GM23338 (cell line): ENCODE measurements around the gene RBPJ. TPM values are rescaled to one million over a fixed set of nuclear protein-coding genes. Genes with fewer than 3 reads are reported as not detected.
A peak's percentile ranks its signal among the peaks of the same experiment; 100 is the strongest.

ENCODE experiments used
- ATAC-seq: fragments of 200-7000 bp; cut with Tn5 transposase; 3 replicates; pipeline ENCODE4 v1.9.1; 2020
- DNase-seq: peaks from one replicate; pipeline ENCODE4 v3.0.0-alpha.2; 2015; ENCODE audit warnings: low spot score
- H2AFZ ChIP-seq: fragments of 200-600 bp; sonication (generic); 2 replicates; pipeline ENCODE4 v1.8.0; 2016; ENCODE audit warnings: antibody characterized with exemption, mild to moderate bottlenecking, moderate library complexity
- H3F3A ChIP-seq: fragments of 200-600 bp; sonication (generic); replicated peaks from 2 replicates; pipeline ENCODE4 v1.8.0; 2017; ENCODE audit warnings: antibody characterized with exemption, mixed run types, low read depth
- H3K27ac ChIP-seq: fragments of 200-600 bp; sonication (generic); 2 replicates; pipeline ENCODE4 v1.6.1; 2016; ENCODE audit warnings: low read depth
- H3K27me3 ChIP-seq: fragments of 200-600 bp; sonication (generic); 2 replicates; pipeline ENCODE4 v1.8.0; 2016; ENCODE audit warnings: mild to moderate bottlenecking, mixed run types, moderate library complexity; ENCODE audit not compliant: insufficient read depth
- H3K36me3 ChIP-seq: fragments of 200-600 bp; sonication (generic); 2 replicates; pipeline ENCODE4 v1.8.0; 2016; ENCODE audit warnings: mild to moderate bottlenecking; ENCODE audit not compliant: insufficient read depth
- H3K4me1 ChIP-seq: fragments of 200-600 bp; sonication (generic); 2 replicates; pipeline ENCODE4 v1.8.0; 2016; ENCODE audit warnings: mild to moderate bottlenecking, moderate library complexity; ENCODE audit not compliant: insufficient read depth
- H3K4me2 ChIP-seq: fragments of 200-600 bp; sonication (generic); 2 replicates; pipeline ENCODE4 v1.7.1; 2017; ENCODE audit warnings: mixed run types
- H3K4me3 ChIP-seq: fragments of 200-600 bp; sonication (generic); 2 replicates; pipeline ENCODE4 v1.6.1; 2016; ENCODE audit warnings: mixed run types
- H3K79me2 ChIP-seq: fragments of 200-600 bp; sonication (generic); replicated peaks from 2 replicates; pipeline ENCODE4 v1.8.0; 2017; ENCODE audit warnings: mild to moderate bottlenecking; ENCODE audit not compliant: insufficient read depth
- H3K9me2 ChIP-seq: fragments of 200-600 bp; sonication (generic); 2 replicates; pipeline ENCODE4 v1.8.0; 2017; ENCODE audit not compliant: insufficient read depth
- H4K20me1 ChIP-seq: fragments of 200-600 bp; sonication (generic); replicated peaks from 2 replicates; pipeline ENCODE4 v1.8.0; 2017; ENCODE audit warnings: mild to moderate bottlenecking; ENCODE audit not compliant: insufficient read depth
- H3K27ac Mint-ChIP-seq: 2 replicates; pipeline ENCODE4 v1.8.0; 2020; ENCODE audit warnings: inconsistent platforms, mild to moderate bottlenecking, moderate library complexity, mixed read lengths
- H3K27me3 Mint-ChIP-seq: 3 replicates; pipeline ENCODE4 v1.8.0; 2022; ENCODE audit warnings: low read depth, mild to moderate bottlenecking, moderate library complexity, mixed read lengths, inconsistent platforms; ENCODE audit not compliant: insufficient read depth, poor library complexity
- H3K36me3 Mint-ChIP-seq: 3 replicates; pipeline ENCODE4 v1.8.0; 2021; ENCODE audit warnings: low read depth, mild to moderate bottlenecking, inconsistent platforms, moderate library complexity, mixed read lengths
- H3K4me1 Mint-ChIP-seq: 3 replicates; pipeline ENCODE4 v1.8.0; 2020; ENCODE audit warnings: mild to moderate bottlenecking, inconsistent platforms, mixed read lengths
- H3K4me3 Mint-ChIP-seq: 3 replicates; pipeline ENCODE4 v1.8.0; 2021; ENCODE audit warnings: moderate library complexity, mild to moderate bottlenecking, inconsistent platforms, mixed read lengths
- H3K9me3 Mint-ChIP-seq: 3 replicates; pipeline ENCODE4 v1.8.0; 2020; ENCODE audit warnings: moderate library complexity, mild to moderate bottlenecking, inconsistent platforms, mixed read lengths
- CREB1 ChIP-seq: fragments of 250-450 bp; sonication (Bioruptor Pico); IDR thresholded peaks from 2 replicates; pipeline ENCODE4 v1.5.0; 2020; ENCODE audit warnings: low read depth, mild to moderate bottlenecking, moderate library complexity
- ETS1 ChIP-seq: IDR thresholded peaks from 2 replicates; pipeline ENCODE4 v1.6.1; 2016; ENCODE audit warnings: antibody characterized with exemption
- EZH2 ChIP-seq: fragments of 200-600 bp; sonication (generic); IDR thresholded peaks from one replicate; pipeline ENCODE4 v1.8.0; 2017; ENCODE audit warnings: antibody characterized with exemption, mild to moderate bottlenecking, low read depth; ENCODE audit not compliant: unreplicated experiment
- EZH2phosphoT487 ChIP-seq: fragments of 200-600 bp; sonication (generic); IDR thresholded peaks from one replicate; pipeline ENCODE4 v1.8.1; 2018; ENCODE audit warnings: antibody characterized with exemption; ENCODE audit not compliant: unreplicated experiment
- JUNB ChIP-seq: IDR thresholded peaks from one replicate; pipeline ENCODE4 v1.6.1; 2016; ENCODE audit warnings: antibody characterized with exemption; ENCODE audit not compliant: unreplicated experiment
- NANOG ChIP-seq: IDR thresholded peaks from 2 replicates; pipeline ENCODE4 v1.6.1; 2016; ENCODE audit warnings: antibody characterized with exemption, borderline replicate concordance
- POLR2AphosphoS5 ChIP-seq: IDR thresholded peaks from 2 replicates; pipeline ENCODE4 v1.6.1; 2016; ENCODE audit warnings: antibody characterized with exemption, low read depth
- STAT1 ChIP-seq: IDR thresholded peaks from one replicate; pipeline ENCODE4 v1.6.1; 2016; ENCODE audit warnings: antibody characterized with exemption; ENCODE audit not compliant: unreplicated experiment
- ZNF462 ChIP-seq: fragments of 250-450 bp; sonication (Bioruptor Pico); IDR thresholded peaks from 2 replicates; pipeline ENCODE4 v1.5.0; 2020; ENCODE audit warnings: mild to moderate bottlenecking, moderate library complexity
- polyA plus RNA-seq: library from polyadenylated mRNA; unstranded; fragments of >200 nt; fragmentation: Nextera tagmentation; extraction: Ambion mirVana; gene quantifications from 2 replicates; pipeline ENCODE4 v1.2.1, GENCODE V29; 2016
- total RNA-seq: library from RNA; depleted of rRNA; stranded (reverse); fragments of >200 nt; shearing (Covaris generic); gene quantifications from 2 replicates; pipeline ENCODE4 v1.2.3, GENCODE V29; 2014

The RBPJ gene
- total and polyA plus RNA-seq, 2 experiments from 2014 or later = 212 to 457 TPM

- H3K9me2 ChIP-seq = 0 out of 2 replicates have a peak, but pooled peaks cover 5% of the 10 kb centered on the region
- Mint-ChIP-seq H3K4me3 (no peak overlapping the region), H3K9me3 (no peaks in the 10 kb centered on the region), H3K36me3 (peaks cover 5% of the 10 kb centered on the region; the same call in 1 of the 3 replicates), H3K27me3 (peaks cover 4% of the 10 kb centered on the region), H3K4me1 (peaks cover 53% of the 10 kb centered on the region), H3K27ac (peak overlapping the region; percentile 97)
- H3K27me3 ChIP-seq = no peaks in the 10 kb centered on the region
- H3K4me3 ChIP-seq = no peak overlapping the region
- no peak for TF ChIP-seq ETS1
- TF ChIP-seq CREB1 (CRISPR knock-in tag) = no peak
- TF ChIP-seq POLR2AphosphoS5 = no peak
- no peak for TF ChIP-seq NANOG
- peaks cover 27% of the 10 kb centered on the region for H3K4me1 ChIP-seq
- DNase-seq (no peak), ATAC-seq (no peak)
- H3K4me2 ChIP-seq = 0 out of 2 replicates have a peak overlapping the region, but pooled peaks have one; percentile 28
- H3F3A ChIP-seq = peaks cover 5% of the 10 kb centered on the region; the same call in 1 of the 2 replicates
- no peaks in the 10 kb centered on the region for H4K20me1 ChIP-seq
- H3K27ac ChIP-seq = peak overlapping the region; percentile 83
- no peaks in the 10 kb centered on the region for H3K79me2 ChIP-seq
- H3K36me3 ChIP-seq = no peaks in the 10 kb centered on the region
- no peak overlapping the region for H2AFZ ChIP-seq
Observed at GRCh38 chr4:26297219-26297618, 23.6 kb upstream of the RBPJ start.

GRCh38 chr4:26298198-26298947, 22.4 kb upstream of the RBPJ start:
- peak overlapping the region; percentile 30 for H3K4me3 Mint-ChIP-seq
- TF ChIP-seq JUNB = no peak
- TF ChIP-seq EZH2phosphoT487 = no peak
- no peak for TF ChIP-seq EZH2
- TF ChIP-seq ETS1 = no peak
- TF ChIP-seq POLR2AphosphoS5 = no peak
- no peak for TF ChIP-seq ZNF462 (CRISPR knock-in tag)
- TF ChIP-seq STAT1 = no peak

More at GRCh38 chr4:26298198-26298947, 22.4 kb upstream of the RBPJ start:
- peaks cover 4% of the 10 kb centered on the region for H3K27me3 Mint-ChIP-seq
- H2AFZ ChIP-seq = no peak overlapping the region
- peaks cover 6% of the 10 kb centered on the region; the same call in 1 of the 3 replicates for H3K36me3 Mint-ChIP-seq
- H3K36me3 ChIP-seq = no peaks in the 10 kb centered on the region
- H3K4me3 ChIP-seq = peak overlapping the region; percentile 10
- peak; percentile 35; the same call in 2 of the 3 replicates for ATAC-seq
- peaks cover 29% of the 10 kb centered on the region for H3K4me1 ChIP-seq
- DNase-seq = peak; percentile 45
- H3K27ac ChIP-seq = peak overlapping the region; percentile 83
- H3K4me1 Mint-ChIP-seq = peaks cover 55% of the 10 kb centered on the region
- H3K9me3 Mint-ChIP-seq = no peaks in the 10 kb centered on the region
- H3K9me2 ChIP-seq = 0 out of 2 replicates have a peak, but pooled peaks cover 6% of the 10 kb centered on the region
- H3K27me3 ChIP-seq = no peaks in the 10 kb centered on the region
- H4K20me1 ChIP-seq = no peaks in the 10 kb centered on the region
- H3K79me2 ChIP-seq = no peaks in the 10 kb centered on the region
- H3K4me2 ChIP-seq = peak overlapping the region; percentile 28
- H3F3A ChIP-seq = peaks cover 5% of the 10 kb centered on the region; the same call in 1 of the 2 replicates
- peak overlapping the region; percentile 97 for H3K27ac Mint-ChIP-seq
